GM21528 (cell line): ENCODE data around the gene MOV10.
A peak's percentile ranks its signal among the peaks of the same experiment; 100 is the strongest.

Experiments
- ATAC-seq: cut with Tn5 transposase; IDR thresholded peaks from one replicate; pipeline ENCODE4 v1.9.1; 2021; ENCODE audit warnings: mild to moderate bottlenecking, moderate library complexity; ENCODE audit not compliant: unreplicated experiment, low FRiP score

The MOV10 gene

GRCh38 chr1:112673592-112674439 lies 643 bp upstream of the MOV10 start:
- ATAC-seq, result peak; percentile 18

- ATAC-seq, result peak; percentile 37
These were observed 698 bp downstream of the MOV10 start for GRCh38 chr1:112674986-112675727.

- no peak for ATAC-seq
These were observed 1.4 kb downstream of the MOV10 start for GRCh38 chr1:112675728-112676381.

GRCh38 chr1:112676543-112676942 lies 2.1 kb downstream of the MOV10 start:
- no peak for ATAC-seq

- ATAC-seq, result no peak
These were observed 3.0 kb downstream of the MOV10 start for GRCh38 chr1:112677501-112677900.

- no peak for ATAC-seq
These were observed 4.1 kb downstream of the MOV10 start for GRCh38 chr1:112678605-112679004.

- ATAC-seq, result no peak
These were observed 11.5 kb downstream of the MOV10 start for GRCh38 chr1:112685913-112686312.

GRCh38 chr1:112686417-112686816 lies 12.0 kb downstream of the MOV10 start:
- ATAC-seq, result no peak

GRCh38 chr1:112686835-112687234 lies 12.4 kb downstream of the MOV10 start:
- ATAC-seq, result no peak

GRCh38 chr1:112687361-112687760 lies 12.9 kb downstream of the MOV10 start:
- ATAC-seq, result no peak

GRCh38 chr1:112687785-112688496 lies 13.5 kb downstream of the MOV10 start:
- ATAC-seq, result no peak

GRCh38 chr1:112688781-112689193 lies 14.3 kb downstream of the MOV10 start:
- no peak for ATAC-seq

- ATAC-seq, result no peak
These were observed 14.9 kb downstream of the MOV10 start for GRCh38 chr1:112689196-112689841.

- ATAC-seq, result no peak
These were observed 15.4 kb downstream of the MOV10 start for GRCh38 chr1:112689842-112690237.

GRCh38 chr1:112692681-112693080 lies 18.2 kb downstream of the MOV10 start:
- no peak for ATAC-seq

- ATAC-seq, result no peak
These were observed 19.4 kb downstream of the MOV10 start for GRCh38 chr1:112693821-112694220.

- ATAC-seq, result no peak
These were observed 20.0 kb downstream of the MOV10 start for GRCh38 chr1:112694363-112694929.

GRCh38 chr1:112695276-112695675 lies 20.8 kb downstream of the MOV10 start:
- no peak for ATAC-seq

GRCh38 chr1:112696578-112697314 lies 22.3 kb downstream of the MOV10 start:
- ATAC-seq, result no peak
